B cell (primary cell): ENCODE measurements around the gene ADARB2.

Experiments
- EZH2 ChIP-seq: IDR thresholded peaks from 2 replicates; pipeline ENCODE4 v1.6.1; 2012; ENCODE audit warnings: borderline replicate concordance, low read depth, mild to moderate bottlenecking, moderate library complexity, low read length; ENCODE audit not compliant: insufficient read depth, poor library complexity, severe bottlenecking
- TF ChIP-seq, protein P1 (sequence below): fragments of 200-600 bp; IDR thresholded peaks from one replicate; pipeline ENCODE4 v1.8.0; 2022; ENCODE audit warnings: antibody characterized with exemption, mild to moderate bottlenecking

DNA sequence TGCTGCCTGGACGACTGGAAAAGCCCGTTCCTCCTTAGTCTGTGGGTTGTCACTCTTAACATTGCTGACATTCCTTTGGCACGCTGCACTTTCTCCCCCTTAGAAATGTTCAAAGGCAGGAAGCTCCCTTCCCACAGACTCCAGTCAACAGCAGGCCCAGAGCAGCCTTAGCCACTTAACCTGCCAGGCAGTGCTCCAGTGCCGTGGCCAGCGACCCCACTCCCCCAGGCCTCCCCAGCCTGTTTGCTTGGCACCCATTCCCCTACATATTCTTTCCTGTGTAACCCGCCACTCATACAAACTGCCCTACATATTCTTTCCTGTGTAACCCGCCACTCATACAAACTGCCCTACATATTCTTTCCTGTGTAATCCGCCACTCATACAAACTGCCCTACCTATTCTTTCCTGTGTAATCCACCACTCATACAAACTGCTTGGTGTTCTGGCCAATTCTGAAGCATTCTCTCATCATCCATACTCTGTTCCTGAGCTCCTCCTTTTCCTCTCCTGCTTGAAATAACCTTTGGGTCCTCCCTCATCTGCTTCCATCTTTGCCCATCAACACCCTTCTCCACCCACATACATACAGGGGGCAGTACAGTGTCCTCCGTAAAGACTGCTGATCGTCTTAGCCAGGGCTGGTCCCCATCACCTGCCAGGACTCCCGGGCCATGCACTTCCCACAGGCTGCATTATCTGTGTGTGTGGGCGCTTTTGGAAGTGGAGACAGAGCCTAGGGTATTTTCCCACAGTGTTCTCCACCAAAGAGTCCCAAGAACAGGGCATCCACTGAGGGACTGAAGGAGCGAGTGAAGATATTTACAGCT lies 57.3 kb downstream of the ADARB2 start:
- TF ChIP-seq, protein P1, sequence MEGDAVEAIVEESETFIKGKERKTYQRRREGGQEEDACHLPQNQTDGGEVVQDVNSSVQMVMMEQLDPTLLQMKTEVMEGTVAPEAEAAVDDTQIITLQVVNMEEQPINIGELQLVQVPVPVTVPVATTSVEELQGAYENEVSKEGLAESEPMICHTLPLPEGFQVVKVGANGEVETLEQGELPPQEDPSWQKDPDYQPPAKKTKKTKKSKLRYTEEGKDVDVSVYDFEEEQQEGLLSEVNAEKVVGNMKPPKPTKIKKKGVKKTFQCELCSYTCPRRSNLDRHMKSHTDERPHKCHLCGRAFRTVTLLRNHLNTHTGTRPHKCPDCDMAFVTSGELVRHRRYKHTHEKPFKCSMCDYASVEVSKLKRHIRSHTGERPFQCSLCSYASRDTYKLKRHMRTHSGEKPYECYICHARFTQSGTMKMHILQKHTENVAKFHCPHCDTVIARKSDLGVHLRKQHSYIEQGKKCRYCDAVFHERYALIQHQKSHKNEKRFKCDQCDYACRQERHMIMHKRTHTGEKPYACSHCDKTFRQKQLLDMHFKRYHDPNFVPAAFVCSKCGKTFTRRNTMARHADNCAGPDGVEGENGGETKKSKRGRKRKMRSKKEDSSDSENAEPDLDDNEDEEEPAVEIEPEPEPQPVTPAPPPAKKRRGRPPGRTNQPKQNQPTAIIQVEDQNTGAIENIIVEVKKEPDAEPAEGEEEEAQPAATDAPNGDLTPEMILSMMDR = no peak
- no peak for TF ChIP-seq EZH2
